Effector CD4-positive, alpha-beta T cell (primary cell): ENCODE measurements around the gene MAPK14.

Experiments used
- DNase-seq: peaks from one replicate; pipeline ENCODE4 v3.0.0-alpha.2; 2020

Gene MAPK14

DNA sequence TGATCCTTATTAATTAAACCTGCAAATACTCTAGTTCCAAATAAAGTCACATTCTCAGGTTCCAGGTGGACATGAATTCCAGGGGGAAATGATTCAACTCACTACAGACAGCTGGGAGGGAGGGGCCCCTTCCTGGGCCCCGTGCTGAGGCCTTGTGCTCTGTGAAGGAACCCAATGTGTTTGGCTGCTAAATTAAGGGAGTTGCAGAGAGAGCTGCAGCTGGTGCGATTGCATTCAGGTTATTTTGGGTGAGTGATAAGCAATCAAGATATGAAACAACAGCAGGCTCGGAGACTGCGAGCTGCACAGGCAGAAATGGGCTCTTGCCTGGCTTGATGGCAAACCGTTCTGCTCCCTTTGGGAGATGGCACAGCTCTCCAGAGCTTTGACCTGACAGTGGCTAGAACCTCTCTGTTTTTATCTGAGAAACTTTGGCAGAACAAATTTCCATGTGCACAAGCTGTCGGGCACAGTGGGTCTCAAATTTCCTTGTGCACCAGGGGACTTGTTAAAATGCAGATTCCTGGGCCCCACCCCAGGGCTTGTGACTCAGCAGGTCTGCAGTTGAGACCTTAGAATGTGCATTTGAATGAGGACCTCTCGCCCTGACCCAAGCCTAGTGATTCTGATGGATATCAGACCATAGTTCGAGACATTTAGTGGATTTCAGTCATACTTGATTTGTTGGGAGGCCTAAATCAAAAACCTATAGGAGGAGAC is 112.5 kb downstream of the MAPK14 start:
- DNase-seq = no peak

DNA sequence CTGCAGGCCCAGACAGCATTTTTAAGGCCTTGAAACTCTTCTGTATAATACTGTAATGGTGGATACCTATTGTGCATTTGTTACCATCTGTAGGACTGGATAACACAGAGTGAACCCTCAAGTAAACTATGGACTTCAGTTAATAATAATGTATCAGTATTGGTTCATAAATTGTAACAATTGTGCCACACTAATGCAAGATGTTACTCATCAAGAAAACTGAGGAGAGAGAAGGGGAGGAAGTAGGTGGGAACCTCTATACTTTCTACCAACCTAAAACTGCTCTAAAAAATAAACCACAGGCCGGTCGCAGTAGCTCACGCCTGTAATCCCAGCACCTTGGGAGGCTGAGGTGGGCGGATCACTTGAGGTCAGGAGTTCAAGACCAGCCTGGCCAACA is 113.5 kb downstream of the MAPK14 start:
- no peak for DNase-seq

DNA sequence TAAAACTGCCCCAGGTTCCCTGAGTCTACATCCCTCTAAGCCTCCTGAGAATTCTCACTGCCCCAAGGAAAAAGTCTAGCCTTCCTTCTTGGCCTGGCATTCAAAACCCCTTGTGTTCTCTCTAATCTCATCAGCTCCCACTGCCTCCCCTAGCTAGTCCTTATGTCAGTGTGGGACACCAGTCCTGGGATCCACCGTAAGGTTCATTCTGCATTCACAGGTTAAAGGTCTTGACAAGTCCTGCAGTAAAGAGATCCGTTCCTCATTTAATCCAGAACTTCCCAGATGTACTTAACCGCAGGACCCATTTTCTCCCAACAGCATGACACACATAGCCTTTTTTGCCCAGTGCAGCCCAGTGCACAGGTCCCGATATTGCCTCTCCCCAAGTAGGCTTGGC is 114.4 kb downstream of the MAPK14 start:
- no peak for DNase-seq

DNA sequence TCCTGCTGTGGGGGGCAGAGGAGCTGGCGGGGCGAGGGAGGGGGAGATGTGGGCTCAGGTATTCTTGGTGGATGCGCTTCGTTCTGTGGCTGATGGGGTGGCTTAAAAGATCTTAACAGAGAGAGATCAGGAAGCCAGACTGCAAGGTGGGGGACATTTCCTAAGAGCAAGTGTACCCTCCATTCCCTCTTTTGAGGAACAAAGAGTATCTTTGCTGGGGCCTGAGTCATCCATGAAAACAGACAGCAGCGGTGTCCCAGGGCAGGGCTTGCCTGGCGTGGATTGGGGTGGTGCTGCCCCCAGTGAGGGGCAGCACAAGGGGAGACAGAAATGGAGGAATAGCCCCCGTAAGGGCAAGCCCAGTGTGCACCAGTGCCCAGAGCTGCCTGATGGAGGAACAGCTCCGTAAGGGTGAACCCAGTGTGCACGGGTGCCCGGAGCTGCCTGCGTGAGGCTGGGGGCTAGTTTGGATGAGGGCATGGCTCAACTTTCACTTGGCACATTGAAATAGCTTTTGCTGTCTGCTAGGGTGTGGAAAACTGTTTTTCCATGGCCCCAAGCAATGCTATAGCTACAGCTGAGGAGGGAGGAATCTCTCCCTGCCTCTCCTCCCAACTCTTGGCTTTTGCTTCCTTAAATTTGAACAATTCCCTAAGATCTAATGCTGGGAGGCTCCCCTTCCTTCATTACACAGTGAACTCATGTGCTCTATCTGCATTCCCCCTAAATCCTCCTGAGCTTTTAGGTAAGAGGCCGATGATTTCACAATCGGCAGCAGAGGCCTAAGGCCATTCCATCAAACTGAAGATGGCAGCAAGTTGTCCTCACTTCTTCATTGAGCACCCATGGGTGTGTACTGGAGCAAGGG is 115.6 kb downstream of the MAPK14 start:
- no peak for DNase-seq

DNA sequence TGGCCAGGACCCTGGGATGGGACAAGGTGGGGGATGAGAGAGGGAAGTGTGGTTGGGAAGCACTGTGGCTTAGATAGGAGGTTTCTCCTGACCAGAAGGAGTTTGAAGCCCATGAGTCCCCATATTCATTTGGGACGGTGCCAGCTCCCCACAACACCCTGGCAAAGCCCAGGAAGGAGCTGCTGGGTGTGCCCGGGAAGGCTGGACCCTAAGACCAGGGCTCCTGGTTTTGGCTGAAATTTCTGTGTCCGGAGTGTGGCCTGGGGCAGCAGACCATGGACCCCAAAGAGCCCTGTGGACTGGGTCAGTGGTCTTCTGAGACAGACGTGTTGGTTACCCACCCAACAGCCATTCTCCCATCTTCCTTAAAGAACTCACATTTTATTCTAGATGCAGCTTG is 117.9 kb downstream of the MAPK14 start:
- no peak for DNase-seq

DNA sequence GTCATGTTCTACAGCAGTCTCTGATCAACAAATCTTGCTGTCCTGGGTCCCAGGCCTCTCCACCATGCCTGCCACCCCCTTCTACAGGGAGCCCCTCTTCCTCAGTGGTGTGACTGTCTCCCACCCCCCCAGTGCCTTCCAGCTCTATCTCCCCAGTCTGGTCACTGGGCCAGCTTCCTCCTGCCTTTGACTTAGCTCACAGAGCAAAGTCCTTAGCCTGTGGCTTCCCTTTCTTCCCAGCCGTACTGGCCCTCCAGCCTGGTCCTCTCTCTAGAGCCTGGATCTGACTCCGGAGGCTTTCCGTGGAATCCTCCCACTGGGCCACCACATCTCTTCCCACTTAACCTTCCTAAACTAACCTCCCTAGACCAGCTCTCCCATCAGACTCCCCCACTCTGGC is 119.7 kb downstream of the MAPK14 start:
- DNase-seq = no peak

DNA sequence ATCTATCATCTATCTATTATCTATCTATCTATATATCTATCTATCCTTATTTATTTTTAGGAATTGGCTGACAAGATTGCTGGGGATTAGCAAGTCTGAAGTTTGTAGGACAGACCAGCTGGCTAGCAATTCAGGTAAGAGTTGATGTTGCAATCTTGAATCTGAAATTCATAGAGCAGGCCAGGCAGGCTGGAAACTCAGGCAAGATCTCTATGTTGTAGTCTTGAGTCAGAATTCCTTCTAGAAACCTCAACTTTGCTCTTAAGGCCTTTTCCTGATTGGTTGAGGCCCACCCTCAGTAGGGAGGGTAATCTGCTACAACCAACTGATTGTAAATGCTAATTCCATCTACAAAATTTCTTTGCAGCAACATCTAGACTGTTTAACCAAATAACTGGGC is 121.9 kb downstream of the MAPK14 start:
- no peak for DNase-seq

DNA sequence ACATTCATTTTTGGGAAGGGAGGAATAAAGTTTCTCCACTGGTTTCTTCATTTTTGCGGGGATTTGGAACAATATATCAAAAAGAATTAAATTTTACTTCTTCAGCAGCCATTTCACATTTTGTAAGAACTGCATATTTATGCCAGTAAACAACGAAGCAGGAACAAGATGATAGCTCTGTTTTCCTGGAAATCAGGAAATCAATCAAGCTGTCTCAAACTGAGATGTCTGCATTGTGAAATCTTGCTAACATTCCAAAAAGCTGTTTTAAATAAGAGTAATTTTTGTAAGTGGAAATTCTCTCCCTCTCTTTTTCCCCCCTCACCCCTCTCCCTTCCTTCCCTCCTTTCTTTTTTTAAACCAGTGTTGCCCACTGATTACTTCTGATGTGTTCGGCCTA is 122.7 kb downstream of the MAPK14 start:
- no peak for DNase-seq

DNA sequence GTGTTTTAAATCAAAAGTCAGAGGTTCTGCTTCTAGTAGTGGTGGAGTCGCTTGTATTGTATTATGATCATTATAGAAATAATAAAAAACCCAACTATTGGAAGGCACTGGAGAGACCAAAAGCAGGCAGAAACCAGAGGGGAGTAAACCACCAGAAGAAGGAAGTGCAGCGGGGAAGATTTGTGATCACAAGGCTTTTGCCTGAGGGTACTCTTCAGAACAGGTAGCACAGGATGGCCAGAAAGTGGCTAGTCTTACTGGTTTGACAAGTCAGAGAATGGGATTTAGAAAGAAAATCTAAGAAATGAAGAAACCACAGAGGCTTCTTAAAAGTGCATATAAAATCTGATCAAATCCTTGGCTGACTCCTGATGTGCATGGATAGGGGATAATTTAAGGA is 126.7 kb downstream of the MAPK14 start:
- no peak for DNase-seq

DNA sequence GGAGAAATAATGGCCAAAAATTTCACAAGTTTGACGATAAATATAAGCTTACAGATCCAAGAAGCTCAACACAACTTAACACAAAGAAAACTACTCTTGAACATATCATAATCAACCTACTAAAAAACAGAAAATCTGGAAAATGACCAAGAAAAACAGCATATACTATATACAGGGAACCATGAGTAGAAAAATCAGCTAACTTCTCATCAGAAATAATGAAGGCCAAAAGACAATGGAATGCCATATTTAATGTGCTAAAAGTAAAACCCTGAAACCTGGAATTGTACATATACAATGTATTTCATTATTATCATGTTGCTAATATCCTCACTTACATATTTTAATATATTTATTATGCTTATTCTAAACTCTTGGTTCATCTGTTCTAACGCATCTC is 128.1 kb downstream of the MAPK14 start:
- DNase-seq = no peak

DNA sequence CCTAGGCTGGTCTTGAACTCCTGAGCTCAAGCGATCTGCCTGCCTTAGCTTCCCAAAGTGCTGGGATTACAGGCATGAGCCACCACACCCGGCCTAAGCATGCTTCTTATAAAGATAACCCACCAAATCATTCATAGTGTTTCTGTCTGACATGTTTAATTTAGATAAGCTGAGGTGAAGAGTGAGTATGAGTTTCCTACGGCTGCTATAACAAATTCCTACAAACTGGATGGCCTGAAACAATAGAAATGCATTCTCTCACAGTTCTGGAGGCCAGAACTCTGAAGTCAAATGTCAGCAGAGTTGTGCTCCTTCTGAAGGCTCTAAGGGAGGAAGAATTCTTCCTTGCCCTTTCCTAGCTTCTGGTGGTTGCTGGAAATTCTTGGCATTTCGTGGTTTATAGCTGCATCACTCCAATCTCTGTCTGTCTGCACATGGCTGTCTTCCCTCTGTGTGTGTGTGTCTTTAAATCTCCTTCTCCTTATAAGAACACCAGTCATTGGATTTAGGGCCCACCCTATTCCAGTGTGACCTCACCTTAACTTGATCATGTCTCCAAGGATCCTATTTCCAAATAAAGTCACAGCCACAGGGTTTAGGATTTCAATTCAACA is 132.6 kb downstream of the MAPK14 start:
- DNase-seq = no peak
